NB4 (cell line): ENCODE measurements around the gene IL2RA.

Experiments used
- DNase-seq: peaks from one replicate; pipeline ENCODE4 v3.0.0; 2010; ENCODE audit warnings: low read depth
- H3K4me3 ChIP-seq: one replicate; pipeline ENCODE4 v1.5.1; 2011; ENCODE audit warnings: mild to moderate bottlenecking, low read depth, low read length, moderate library complexity
- MYC ChIP-seq: IDR thresholded peaks from 2 replicates; pipeline ENCODE4 v1.6.1; 2011; ENCODE audit warnings: low read depth, low read length
- POLR2A ChIP-seq: IDR thresholded peaks from 2 replicates; pipeline ENCODE4 v1.6.1; 2011; ENCODE audit warnings: mild to moderate bottlenecking; ENCODE audit not compliant: insufficient read length; ENCODE audit errors: extremely low read depth
- TF ChIP-seq, protein P1 (sequence below): IDR thresholded peaks from one replicate; pipeline ENCODE4 v1.5.1; 2012; ENCODE audit warnings: low read depth, low read length
- TF ChIP-seq, protein P2 (sequence below): IDR thresholded peaks from 2 replicates; pipeline ENCODE4 v1.6.1; 2011; ENCODE audit warnings: low read depth, low read length

IL2RA gene

DNA sequence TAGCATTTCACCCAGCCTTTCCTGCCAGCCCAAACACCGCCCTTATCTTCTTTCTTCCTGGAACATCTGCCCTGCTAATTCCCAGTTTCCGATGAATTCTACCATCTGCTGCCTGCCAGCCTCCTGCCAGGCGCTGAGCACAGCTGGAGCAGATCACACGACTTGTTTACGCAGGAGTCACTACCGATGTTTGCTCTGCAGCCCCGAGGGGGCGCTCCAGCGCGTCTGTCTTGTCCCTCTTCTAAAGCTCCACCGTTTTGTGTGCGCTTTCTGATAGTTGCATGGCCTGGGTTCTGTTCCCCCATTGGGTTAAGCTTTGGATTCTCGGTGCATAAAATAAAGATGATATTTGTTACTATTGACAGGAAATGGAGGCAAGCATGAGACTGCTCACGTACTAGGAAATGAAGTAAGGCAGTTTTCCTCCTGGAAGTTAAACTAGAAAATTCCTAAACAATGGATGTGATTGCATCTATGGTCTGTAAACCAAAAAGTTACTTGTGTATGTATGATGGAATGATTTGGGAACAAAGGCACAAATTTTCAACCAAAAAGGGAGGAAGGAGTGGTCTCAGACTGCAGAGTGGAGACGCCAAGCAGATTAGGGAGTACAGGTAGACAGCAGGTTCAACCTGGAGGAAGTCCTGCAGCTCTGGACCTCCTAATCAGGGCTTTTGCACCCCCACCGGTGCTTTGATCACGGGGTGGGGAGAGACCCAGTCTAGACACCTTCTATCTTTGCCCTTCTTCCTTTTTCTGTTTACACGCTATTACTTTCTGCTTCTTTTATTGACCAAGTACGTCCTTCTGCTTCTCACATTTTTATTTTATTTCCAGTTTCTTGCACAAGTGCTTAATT, 24.4 kb upstream of the IL2RA start:
- peak; percentile 85 for DNase-seq
- H3K4me3 ChIP-seq: no peak overlapping the region
- TF ChIP-seq, protein P1, sequence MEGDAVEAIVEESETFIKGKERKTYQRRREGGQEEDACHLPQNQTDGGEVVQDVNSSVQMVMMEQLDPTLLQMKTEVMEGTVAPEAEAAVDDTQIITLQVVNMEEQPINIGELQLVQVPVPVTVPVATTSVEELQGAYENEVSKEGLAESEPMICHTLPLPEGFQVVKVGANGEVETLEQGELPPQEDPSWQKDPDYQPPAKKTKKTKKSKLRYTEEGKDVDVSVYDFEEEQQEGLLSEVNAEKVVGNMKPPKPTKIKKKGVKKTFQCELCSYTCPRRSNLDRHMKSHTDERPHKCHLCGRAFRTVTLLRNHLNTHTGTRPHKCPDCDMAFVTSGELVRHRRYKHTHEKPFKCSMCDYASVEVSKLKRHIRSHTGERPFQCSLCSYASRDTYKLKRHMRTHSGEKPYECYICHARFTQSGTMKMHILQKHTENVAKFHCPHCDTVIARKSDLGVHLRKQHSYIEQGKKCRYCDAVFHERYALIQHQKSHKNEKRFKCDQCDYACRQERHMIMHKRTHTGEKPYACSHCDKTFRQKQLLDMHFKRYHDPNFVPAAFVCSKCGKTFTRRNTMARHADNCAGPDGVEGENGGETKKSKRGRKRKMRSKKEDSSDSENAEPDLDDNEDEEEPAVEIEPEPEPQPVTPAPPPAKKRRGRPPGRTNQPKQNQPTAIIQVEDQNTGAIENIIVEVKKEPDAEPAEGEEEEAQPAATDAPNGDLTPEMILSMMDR: peak; percentile 75
- no peak for TF ChIP-seq POLR2A
- TF ChIP-seq MYC: 0 out of 2 replicates have a peak, but pooled peaks have one; percentile 20
- TF ChIP-seq, protein P2, sequence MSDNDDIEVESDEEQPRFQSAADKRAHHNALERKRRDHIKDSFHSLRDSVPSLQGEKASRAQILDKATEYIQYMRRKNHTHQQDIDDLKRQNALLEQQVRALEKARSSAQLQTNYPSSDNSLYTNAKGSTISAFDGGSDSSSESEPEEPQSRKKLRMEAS: peak; percentile 35; the same call in 1 of the 2 replicates

DNA sequence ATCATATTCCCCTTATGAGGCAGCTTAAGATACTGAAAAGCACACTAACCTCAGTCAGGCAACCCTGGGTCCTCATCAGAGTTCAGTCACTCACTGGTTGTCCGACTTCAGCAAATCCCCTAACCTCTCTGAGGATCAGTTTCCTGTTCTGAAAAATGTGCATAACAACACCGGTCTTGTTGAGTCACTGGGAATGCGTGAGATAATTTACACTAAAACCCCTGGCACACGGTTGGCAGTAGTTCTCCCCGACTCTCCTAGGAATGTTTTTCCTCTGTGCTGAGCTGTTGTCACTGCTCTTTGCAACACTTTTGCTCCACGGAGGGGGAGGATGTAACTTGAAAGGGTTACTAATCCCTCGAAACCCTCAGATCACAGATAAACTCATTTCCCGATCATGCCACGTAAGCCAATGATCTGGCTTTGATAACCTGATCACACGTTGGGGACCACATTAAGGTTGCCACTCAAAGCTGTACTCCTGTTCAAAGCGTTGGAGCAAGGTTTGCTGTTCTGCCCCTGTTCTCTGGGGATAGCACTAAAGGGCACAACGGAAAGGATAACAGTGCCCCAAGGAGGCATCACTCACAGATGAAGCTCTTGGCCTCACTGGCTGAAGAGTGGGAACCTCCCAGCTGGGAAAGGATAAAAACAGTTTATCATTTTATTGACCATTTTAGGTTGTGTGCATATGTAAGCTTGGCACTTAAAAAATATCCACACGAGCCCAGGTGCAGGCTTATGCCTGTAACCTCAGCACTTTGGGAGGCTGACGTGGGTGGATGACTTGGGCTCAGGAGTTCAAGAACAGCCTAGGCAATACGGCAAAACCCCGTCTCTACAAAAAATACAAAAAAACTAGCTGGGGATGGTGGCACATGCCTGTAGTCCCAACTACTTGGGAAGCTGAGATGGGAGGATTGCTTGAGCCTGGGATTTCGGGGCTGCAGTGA, 21.6 kb upstream of the IL2RA start:
- no peak overlapping the region for H3K4me3 ChIP-seq
- TF ChIP-seq, protein P1: no peak
- no peak for DNase-seq

- TF ChIP-seq POLR2A: no peak
- TF ChIP-seq, protein P2: no peak
- TF ChIP-seq, protein P1: no peak
- no peak for TF ChIP-seq MYC
Measured at GRCh38 chr10:6082496-6083395, 20.6 kb upstream of the IL2RA start.

GRCh38 chr10:6080417-6080973, 18.3 kb upstream of the IL2RA start:
- H3K4me3 ChIP-seq: no peak overlapping the region
- DNase-seq: no peak
- TF ChIP-seq, protein P1: no peak
- TF ChIP-seq, protein P2: no peak
- TF ChIP-seq MYC: no peak
- TF ChIP-seq POLR2A: no peak

More at GRCh38 chr10:6082496-6083395, 20.6 kb upstream of the IL2RA start:
- no peak overlapping the region for H3K4me3 ChIP-seq
- DNase-seq: no peak

GRCh38 chr10:6079044-6079443, 16.9 kb upstream of the IL2RA start:
- H3K4me3 ChIP-seq: no peak overlapping the region
- no peak for DNase-seq
- TF ChIP-seq POLR2A (no peak), MYC (no peak)
- TF ChIP-seq, protein P1: no peak
- TF ChIP-seq, protein P2: no peak
